Activated CD8-positive, alpha-beta T cell treated with anti-CD3 and anti-CD28 coated beads for 36 hours (primary cell): ENCODE data around the gene AICDA. TPM values are rescaled to one million over a fixed set of nuclear protein-coding genes. Genes with fewer than 3 reads are reported as not detected.

Source experiments
- ATAC-seq: fragments of 200-7000 bp; cut with Tn5 transposase; one replicate; pipeline ENCODE4 v1.10.0; 2021; ENCODE audit warnings: mild to moderate bottlenecking, moderate library complexity
- CTCF ChIA-PET: fragments of 350-600 bp; sonication (Branson Sonifier 250); formaldehyde crosslinking; loops from one replicate; lab custom pipeline; 2021; ENCODE audit warnings: antibody characterized with exemption; lab: Charles Lee
- POLR2A ChIA-PET: fragments of 350-600 bp; sonication (Branson Sonifier 250); formaldehyde crosslinking; loops from one replicate; lab custom pipeline; 2021; ENCODE audit warnings: antibody characterized with exemption; lab: Charles Lee
- DNase-seq: peaks from one replicate; pipeline ENCODE4 v3.0.0-alpha.2; 2020
- H3K27ac Mint-ChIP-seq: one replicate; pipeline ENCODE4 v1.8.0; 2021; ENCODE audit warnings: mild to moderate bottlenecking, mixed read lengths
- H3K27me3 Mint-ChIP-seq: one replicate; pipeline ENCODE4 v1.8.0; 2021; ENCODE audit warnings: mixed read lengths
- H3K36me3 Mint-ChIP-seq: one replicate; pipeline ENCODE4 v1.8.0; 2021; ENCODE audit warnings: low read depth, mixed read lengths
- H3K4me1 Mint-ChIP-seq: one replicate; pipeline ENCODE4 v1.8.0; 2021; ENCODE audit warnings: low read depth, mixed read lengths
- H3K4me3 Mint-ChIP-seq: one replicate; pipeline ENCODE4 v1.8.0; 2021; ENCODE audit warnings: mild to moderate bottlenecking, moderate library complexity, mixed read lengths
- H3K9me3 Mint-ChIP-seq: one replicate; pipeline ENCODE4 v1.8.0; 2021; ENCODE audit warnings: mixed read lengths
- CTCF ChIP-seq: fragments of 200-600 bp; IDR thresholded peaks from one replicate; pipeline ENCODE4 v1.8.0; 2022; ENCODE audit warnings: antibody characterized with exemption, mild to moderate bottlenecking
- intact Hi-C: fragments of 100-400 bp; cut with micrococcal nuclease; formaldehyde crosslinking; loops from one replicate; pipeline ENCODE4 v1.10.0; 2022
- total RNA-seq, 2 experiments: library from RNA; stranded (reverse); gene quantifications; one replicate each; pipeline ENCODE4 v1.2.3, GENCODE V29; 2021

Gene AICDA
- total RNA-seq, 2 experiments from 2014 or later: not detected

- ChIA-PET CTCF (interaction anchor here (1.0 to 4.6 kb wide), 2 partner anchors 14 to 19 kb away, joined by 3 to 25 read pairs; no protein-coding TSS in a partner anchor), POLR2A (no interaction called here)
- H3K27ac Mint-ChIP-seq: no peak overlapping the region
- intact Hi-C loops: no loop called here
- DNase-seq (no peak), ATAC-seq (no peak)
- peaks cover 7% of the 10 kb centered on the region for H3K9me3 Mint-ChIP-seq
- no peaks in the 10 kb centered on the region for H3K27me3 Mint-ChIP-seq
- H3K4me1 Mint-ChIP-seq: no peaks in the 10 kb centered on the region
- no peak overlapping the region for H3K4me3 Mint-ChIP-seq
- H3K36me3 Mint-ChIP-seq: no peaks in the 10 kb centered on the region
- TF ChIP-seq CTCF: no peak
These were observed 49.3 kb downstream of the AICDA start for GRCh38 chr12:8563356-8563755.

- ChIA-PET POLR2A (no interaction called here), CTCF (interaction anchor here (0.9 to 4.6 kb wide), 5 partner anchors 8 to 298 kb away, joined by 3 to 25 read pairs (median 3); no protein-coding TSS in a partner anchor)
- Mint-ChIP-seq H3K4me1 (no peaks in the 10 kb centered on the region), H3K27ac (no peak overlapping the region), H3K27me3 (no peaks in the 10 kb centered on the region), H3K4me3 (no peak overlapping the region), H3K9me3 (peaks cover 7% of the 10 kb centered on the region), H3K36me3 (no peaks in the 10 kb centered on the region)
- no peak for ATAC-seq
- intact Hi-C loops: no loop called here
- no peak for TF ChIP-seq CTCF
- DNase-seq: no peak
These were observed 50.3 kb downstream of the AICDA start for GRCh38 chr12:8562310-8562709.

- Mint-ChIP-seq H3K9me3 (peaks cover 7% of the 10 kb centered on the region), H3K27me3 (no peaks in the 10 kb centered on the region), H3K27ac (no peak overlapping the region), H3K4me3 (no peak overlapping the region), H3K4me1 (no peaks in the 10 kb centered on the region), H3K36me3 (no peaks in the 10 kb centered on the region)
- intact Hi-C loops: no loop called here
- CTCF ChIA-PET: no interaction called here
- POLR2A ChIA-PET: no interaction called here
- ATAC-seq (no peak), DNase-seq (no peak)
- TF ChIP-seq CTCF: no peak
These were observed 51.6 kb downstream of the AICDA start for GRCh38 chr12:8561011-8561410.

- intact Hi-C loops: no loop called here
These were observed 53.0 kb downstream of the AICDA start for GRCh38 chr12:8559676-8560075.

More at GRCh38 chr12:8559676-8560075, 53.0 kb downstream of the AICDA start:
- H3K27me3 Mint-ChIP-seq: no peaks in the 10 kb centered on the region
- TF ChIP-seq CTCF: no peak
- DNase-seq: no peak
- H3K4me1 Mint-ChIP-seq: no peaks in the 10 kb centered on the region
- CTCF ChIA-PET: interaction anchor here (2.5 kb wide), 1 partner anchor 15 kb away, joined by 9 read pairs; no protein-coding TSS in a partner anchor
- no peak overlapping the region for H3K27ac Mint-ChIP-seq
- ATAC-seq: no peak
- H3K36me3 Mint-ChIP-seq: no peaks in the 10 kb centered on the region
- H3K4me3 Mint-ChIP-seq: no peak overlapping the region
- POLR2A ChIA-PET: no interaction called here
- H3K9me3 Mint-ChIP-seq: peaks cover 7% of the 10 kb centered on the region
